Measurements from ENCODE around the gene ATP2B2.

ATP2B2 gene

GRCh38 chr3:10285272-10286132 lies 219.9 kb downstream of the ATP2B2 start:
- Histone ChIP-seq H4K8ac (ENCODE audit: low read length) (no peak overlapping the region), H3K18ac (ENCODE audit: low read depth in 1 of 2, low read length in 2 of 2) (no peak overlapping the region), H3K27ac (ENCODE audit: low read length, poor library complexity, severe bottlenecking) (peak overlapping the region; percentile 25), H2BK12ac (ENCODE audit: low read length in 2 of 2) (no peak overlapping the region), H3K9me3 (ENCODE audit: control insufficient read depth, low read length) (no peaks in the 10 kb centered on the region), H3K79me1 (replicated peaks; ENCODE audit: low read length, poor library complexity, severe bottlenecking) (peaks cover 25% of the 10 kb centered on the region), H3K4me3 (ENCODE audit: insufficient read depth in 1 of 2, low read depth in 1 of 2, low read length in 2 of 2) (no peak overlapping the region), H3K4me2 (ENCODE audit: low read length, poor library complexity, severe bottlenecking) (no peak overlapping the region), H3K14ac (ENCODE audit: low read length in 2 of 2) (no peak overlapping the region), H2AK5ac (ENCODE audit: low read length, severe bottlenecking) (no peak overlapping the region), H4K91ac (ENCODE audit: low read length) (no peak overlapping the region), H3K4me1 (ENCODE audit: control insufficient read depth, insufficient read depth, low read depth, low read length) (peaks cover 19% of the 10 kb centered on the region), H2BK120ac (ENCODE audit: low read depth, low read length) (no peak overlapping the region), H3K23ac (ENCODE audit: low read length in 2 of 2) (no peak overlapping the region), H2BK15ac (ENCODE audit: low read depth, poor library complexity, severe bottlenecking) (no peak overlapping the region), H2BK5ac (ENCODE audit: low read depth, low read length, poor library complexity, severe bottlenecking) (no peak overlapping the region), H2AFZ (ENCODE audit: low read depth, low read length) (no peak overlapping the region), H3K27me3 (ENCODE audit: control insufficient read depth in 1 of 2, insufficient read depth in 1 of 2, low read length in 2 of 2) (no peaks in the 10 kb centered on the region), H3K36me3 (ENCODE audit: control insufficient read depth in 1 of 2, insufficient read depth in 2 of 2, low read depth in 1 of 2, low read length in 2 of 2) (peaks cover 55 to 63% of the 10 kb centered on the region in 2 experiments), H3K9ac (ENCODE audit: low read length) (no peak overlapping the region), H3K4ac (ENCODE audit: low read depth in 1 of 2, low read length in 2 of 2) (no peak overlapping the region)
- 95% methylated on average over 12 of the region's 12 CpGs for WGBS
- no peak for DNase-seq

DNA sequence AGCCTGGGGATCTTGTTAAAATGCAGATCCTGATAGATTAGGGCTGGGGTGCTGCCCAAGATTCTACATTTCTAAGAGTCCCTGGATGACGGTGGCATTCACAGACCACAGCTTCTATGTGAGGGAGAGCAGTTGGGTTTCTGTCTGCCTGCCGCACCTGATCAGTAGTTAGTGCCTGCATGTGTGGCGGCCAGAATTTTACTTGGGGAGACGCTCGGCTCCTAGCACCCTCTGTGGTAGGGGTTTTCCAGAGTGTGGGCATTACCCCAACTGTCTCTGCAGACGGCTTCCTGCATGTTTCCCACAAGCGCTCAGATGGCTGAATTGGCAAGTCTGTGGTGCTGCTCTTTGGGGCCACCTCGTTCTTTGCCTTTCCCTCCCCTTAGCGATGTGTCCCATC lies 220.9 kb downstream of the ATP2B2 start:
- Histone ChIP-seq H3K79me1 (replicated peaks; ENCODE audit: low read length, poor library complexity, severe bottlenecking) (peaks cover 30% of the 10 kb centered on the region), H4K91ac (ENCODE audit: low read length) (no peak overlapping the region), H3K23ac (ENCODE audit: low read length in 2 of 2) (no peak overlapping the region), H2BK120ac (ENCODE audit: low read depth, low read length) (no peak overlapping the region), H2BK5ac (ENCODE audit: low read depth, low read length, poor library complexity, severe bottlenecking) (no peak overlapping the region), H2BK12ac (ENCODE audit: low read length in 2 of 2) (no peak overlapping the region), H3K4me2 (ENCODE audit: low read length, poor library complexity, severe bottlenecking) (no peak overlapping the region), H2AK5ac (ENCODE audit: low read length, severe bottlenecking) (no peak overlapping the region), H3K18ac (ENCODE audit: low read depth in 1 of 2, low read length in 2 of 2) (no peak overlapping the region), H2BK15ac (ENCODE audit: low read depth, poor library complexity, severe bottlenecking) (no peak overlapping the region), H3K27me3 (ENCODE audit: control insufficient read depth in 1 of 2, insufficient read depth in 1 of 2, low read length in 2 of 2) (no peaks in the 10 kb centered on the region), H3K9ac (ENCODE audit: low read length) (no peak overlapping the region), H3K9me3 (ENCODE audit: control insufficient read depth, low read length) (no peaks in the 10 kb centered on the region), H3K4ac (ENCODE audit: low read depth in 1 of 2, low read length in 2 of 2) (no peak overlapping the region), H3K36me3 (ENCODE audit: control insufficient read depth in 1 of 2, insufficient read depth in 2 of 2, low read depth in 1 of 2, low read length in 2 of 2) (peaks cover 54 to 68% of the 10 kb centered on the region in 2 experiments), H3K27ac (ENCODE audit: low read length, poor library complexity, severe bottlenecking) (no peak overlapping the region), H3K4me3 (ENCODE audit: insufficient read depth in 1 of 2, low read depth in 1 of 2, low read length in 2 of 2) (no peak overlapping the region), H4K8ac (ENCODE audit: low read length) (no peak overlapping the region), H2AFZ (ENCODE audit: low read depth, low read length) (no peak overlapping the region), H3K14ac (ENCODE audit: low read length in 2 of 2) (no peak overlapping the region), H3K4me1 (ENCODE audit: control insufficient read depth, insufficient read depth, low read depth, low read length) (peaks cover 19% of the 10 kb centered on the region)
- WGBS: 95% methylated on average over 9 of the region's 9 CpGs
- no peak for DNase-seq

DNA sequence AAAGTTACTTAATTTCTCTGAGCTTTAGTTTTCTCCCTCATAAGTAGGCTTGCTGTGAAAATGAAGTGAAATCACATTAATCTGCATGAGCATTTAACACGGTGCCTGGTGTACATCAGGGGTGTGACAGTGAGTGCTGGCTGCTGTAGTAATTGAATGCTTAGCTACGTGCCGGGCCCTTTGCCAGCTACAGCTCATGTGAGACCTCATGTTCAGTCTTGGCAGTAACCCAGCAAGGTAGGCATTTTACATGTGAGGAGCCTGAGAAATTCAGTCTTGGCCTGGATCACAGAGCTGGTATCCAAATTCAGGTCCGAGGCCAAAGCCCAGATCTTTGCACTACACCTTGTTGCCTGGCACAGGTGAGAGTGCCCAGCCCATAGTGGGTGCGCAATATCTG lies 221.7 kb downstream of the ATP2B2 start:
- Histone ChIP-seq H3K23ac (ENCODE audit: low read length in 2 of 2) (no peak overlapping the region), H3K4ac (ENCODE audit: low read depth in 1 of 2, low read length in 2 of 2) (no peak overlapping the region), H2BK12ac (ENCODE audit: low read length in 2 of 2) (no peak overlapping the region), H3K9ac (ENCODE audit: low read length) (no peak overlapping the region), H4K91ac (ENCODE audit: low read length) (no peak overlapping the region), H3K4me1 (ENCODE audit: control insufficient read depth, insufficient read depth, low read depth, low read length) (peaks cover 19% of the 10 kb centered on the region), H4K8ac (ENCODE audit: low read length) (no peak overlapping the region), H2BK120ac (ENCODE audit: low read depth, low read length) (no peak overlapping the region), H3K27me3 (ENCODE audit: control insufficient read depth in 1 of 2, insufficient read depth in 1 of 2, low read length in 2 of 2) (no peaks in the 10 kb centered on the region), H3K14ac (ENCODE audit: low read length in 2 of 2) (no peak overlapping the region), H2BK15ac (ENCODE audit: low read depth, poor library complexity, severe bottlenecking) (no peak overlapping the region), H2AK5ac (ENCODE audit: low read length, severe bottlenecking) (no peak overlapping the region), H2AFZ (ENCODE audit: low read depth, low read length) (no peak overlapping the region), H3K9me3 (ENCODE audit: control insufficient read depth, low read length) (no peaks in the 10 kb centered on the region), H3K79me1 (replicated peaks; ENCODE audit: low read length, poor library complexity, severe bottlenecking) (peaks cover 29% of the 10 kb centered on the region), H3K4me3 (ENCODE audit: insufficient read depth in 1 of 2, low read depth in 1 of 2, low read length in 2 of 2) (no peak overlapping the region), H3K4me2 (ENCODE audit: low read length, poor library complexity, severe bottlenecking) (no peak overlapping the region), H3K27ac (ENCODE audit: low read length, poor library complexity, severe bottlenecking) (no peak overlapping the region), H3K18ac (ENCODE audit: low read depth in 1 of 2, low read length in 2 of 2) (no peak overlapping the region), H2BK5ac (ENCODE audit: low read depth, low read length, poor library complexity, severe bottlenecking) (no peak overlapping the region), H3K36me3 (ENCODE audit: control insufficient read depth in 1 of 2, insufficient read depth in 2 of 2, low read depth in 1 of 2, low read length in 2 of 2) (peaks cover 53 to 68% of the 10 kb centered on the region in 2 experiments)
- 98% methylated on average over 5 of the region's 5 CpGs for WGBS
- no peak for DNase-seq

DNA sequence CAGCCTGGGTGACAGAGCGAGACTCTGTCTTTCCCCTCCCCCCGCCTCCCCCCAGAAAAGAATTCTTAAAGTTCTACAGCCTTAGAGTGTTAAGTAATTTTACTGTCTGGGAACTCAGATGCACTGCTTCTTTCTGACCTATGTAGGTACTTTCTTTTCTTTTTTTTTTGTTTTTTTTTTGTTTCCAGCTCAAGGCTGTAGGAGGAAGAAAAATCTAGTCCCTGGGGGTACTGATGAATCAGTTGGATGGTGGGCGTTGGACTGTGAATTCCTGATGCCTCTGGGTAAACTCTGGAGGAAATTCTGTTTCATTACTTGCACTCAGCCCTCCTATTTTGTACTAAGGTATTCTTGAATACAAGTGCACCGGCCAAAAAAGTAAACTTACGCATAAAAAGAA lies 223.4 kb downstream of the ATP2B2 start:
- Histone ChIP-seq H3K27ac (ENCODE audit: low read length, poor library complexity, severe bottlenecking) (no peak overlapping the region), H2BK5ac (ENCODE audit: low read depth, low read length, poor library complexity, severe bottlenecking) (no peak overlapping the region), H2BK12ac (ENCODE audit: low read length in 2 of 2) (no peak overlapping the region), H4K8ac (ENCODE audit: low read length) (no peak overlapping the region), H3K27me3 (ENCODE audit: control insufficient read depth in 1 of 2, insufficient read depth in 1 of 2, low read length in 2 of 2) (no peaks in the 10 kb centered on the region), H3K18ac (ENCODE audit: low read depth in 1 of 2, low read length in 2 of 2) (no peak overlapping the region), H3K4me3 (ENCODE audit: insufficient read depth in 1 of 2, low read depth in 1 of 2, low read length in 2 of 2) (peak overlapping the region in 1 of 2 experiments; percentile 22), H3K79me1 (replicated peaks; ENCODE audit: low read length, poor library complexity, severe bottlenecking) (peaks cover 39% of the 10 kb centered on the region), H3K4ac (ENCODE audit: low read depth in 1 of 2, low read length in 2 of 2) (no peak overlapping the region), H3K4me1 (ENCODE audit: control insufficient read depth, insufficient read depth, low read depth, low read length) (peaks cover 14% of the 10 kb centered on the region), H2BK120ac (ENCODE audit: low read depth, low read length) (no peak overlapping the region), H3K23ac (ENCODE audit: low read length in 2 of 2) (no peak overlapping the region), H2AFZ (ENCODE audit: low read depth, low read length) (no peak overlapping the region), H3K36me3 (ENCODE audit: control insufficient read depth in 1 of 2, insufficient read depth in 2 of 2, low read depth in 1 of 2, low read length in 2 of 2) (peaks cover 56 to 75% of the 10 kb centered on the region in 2 experiments), H2BK15ac (ENCODE audit: low read depth, poor library complexity, severe bottlenecking) (no peak overlapping the region), H3K4me2 (ENCODE audit: low read length, poor library complexity, severe bottlenecking) (no peak overlapping the region), H3K9me3 (ENCODE audit: control insufficient read depth, low read length) (no peaks in the 10 kb centered on the region), H3K14ac (ENCODE audit: low read length in 2 of 2) (no peak overlapping the region), H2AK5ac (ENCODE audit: low read length, severe bottlenecking) (no peak overlapping the region), H4K91ac (ENCODE audit: low read length) (no peak overlapping the region), H3K9ac (ENCODE audit: low read length) (peak overlapping the region; percentile 31)
- DNase-seq: no peak
- 100% methylated on average over 2 of the region's 5 CpGs for WGBS
